Measurements from ENCODE around the gene QKI. TPM values are rescaled to one million over a fixed set of nuclear protein-coding genes. Genes with fewer than 3 reads are reported as not detected.

Gene QKI
- total and polyA plus RNA-seq, 2 of the 8 experiments (the other 6 are each of a cell fraction or from before 2014, with no cell fraction given), result 181 to 183 TPM

DNA sequence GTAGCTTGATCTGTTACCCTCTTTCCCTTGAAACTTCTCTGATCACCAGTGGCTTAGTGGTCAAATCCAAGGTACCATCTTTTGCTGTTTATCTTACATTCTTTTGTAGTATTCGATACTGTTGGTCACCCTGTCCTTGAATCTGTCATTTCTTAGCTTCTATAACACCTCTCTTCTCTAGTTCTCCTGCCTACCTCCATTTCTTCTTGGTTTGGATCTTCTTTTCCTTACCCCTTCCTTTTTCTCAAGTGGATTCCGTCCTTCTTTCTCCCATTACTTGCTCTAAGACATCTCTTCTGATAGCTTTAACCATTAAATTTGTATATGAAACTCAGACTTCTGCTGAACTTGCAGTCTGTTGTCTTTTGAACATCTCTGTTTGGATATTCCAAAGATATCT is 39.9 kb downstream of the QKI start:
- ChIA-PET CTCF (ENCODE audit: partially characterized antibody) (interaction anchor here (0.9 to 1.3 kb wide), 4 partner anchors 13 to 100 kb away, joined by 3 to 5 read pairs (median 3); no protein-coding TSS in a partner anchor), POLR2A (ENCODE audit: partially characterized antibody) (no interaction called here)
- Histone ChIP-seq H3K79me1 (ENCODE audit: low read depth, low read length) (peaks cover 3% of the 10 kb centered on the region; the same call in 1 of the 2 replicates), H3K27ac (ENCODE audit: low read depth, low read length) (no peak overlapping the region), H3K4me2 (ENCODE audit: insufficient read depth in 1 of 2, low read depth in 2 of 2, low read length in 2 of 2) (no peak overlapping the region), H2AK5ac (ENCODE audit: low read depth, low read length) (no peak overlapping the region), H3K18ac (ENCODE audit: extremely low read depth, low read length) (no peak overlapping the region), H3K14ac (ENCODE audit: insufficient read length) (no peak overlapping the region), H2BK120ac (replicated peaks; ENCODE audit: low read depth, low read length) (no peak overlapping the region), H2AFZ (ENCODE audit: low read length) (no peak overlapping the region), H2BK15ac (ENCODE audit: low read length) (no peak overlapping the region), H2BK5ac (ENCODE audit: low read depth, low read length) (no peak overlapping the region), H3K4me3 (ENCODE audit: extremely low read depth in 1 of 4, insufficient read depth in 2 of 4, low read depth in 3 of 4, low read length in 4 of 4) (no peak overlapping the region), H4K8ac (ENCODE audit: extremely low read depth, insufficient read depth, low read length) (no peak overlapping the region), H3K79me2 (ENCODE audit: control insufficient read depth in 1 of 2, insufficient read depth in 2 of 2, low read length in 2 of 2) (peaks cover 20 to 100% of the 10 kb centered on the region in 2 experiments), H3K9me3 (ENCODE audit: insufficient read depth in 2 of 2, low read depth in 1 of 2, low read length in 1 of 2) (no peaks in the 10 kb centered on the region), H3K4ac (replicated peaks; ENCODE audit: insufficient read length, low read depth, low read length) (no peak overlapping the region), H4K20me1 (replicated peaks in 1 of 2; ENCODE audit: control insufficient read depth in 1 of 2, insufficient read depth in 2 of 2, low read length in 2 of 2) (peaks cover 2 to 19% of the 10 kb centered on the region in 2 experiments), H2BK20ac (ENCODE audit: low read length) (no peak overlapping the region), H3K36me3 (ENCODE audit: control insufficient read depth in 2 of 4, insufficient read depth in 4 of 4, low read length in 3 of 4) (peaks cover 0 to 9% (median 0%) of the 10 kb centered on the region in 4 experiments; a peak in 2 of 8 replicates), H3K56ac (replicated peaks; ENCODE audit: insufficient read length, low read depth, low read length) (no peak overlapping the region), H2BK12ac (ENCODE audit: low read depth, low read length) (no peak overlapping the region), H3K27me3 (replicated peaks in 1 of 4; ENCODE audit: control insufficient read depth in 3 of 4, extremely low read depth in 1 of 4, insufficient read depth in 3 of 4, low read length in 3 of 4) (no peaks in the 10 kb centered on the region), H4K91ac (replicated peaks; ENCODE audit: insufficient read length, low read length) (no peak overlapping the region), H4K5ac (ENCODE audit: insufficient read length, low read depth, low read length) (no peak overlapping the region), H3K23me2 (ENCODE audit: low read depth, low read length) (no peaks in the 10 kb centered on the region), H3K4me1 (replicated peaks in 1 of 4; ENCODE audit: control insufficient read depth in 3 of 4, insufficient read depth in 4 of 4, low read length in 3 of 4) (peaks cover 0 to 7% (median 2%) of the 10 kb centered on the region in 4 experiments; a peak in 3 of 7 replicates), H3K23ac (ENCODE audit: insufficient read length) (no peak overlapping the region), H3K9ac (replicated peaks in 1 of 4; ENCODE audit: extremely low read depth in 1 of 4, low read depth in 3 of 4, low read length in 3 of 4) (no peak overlapping the region)
- DNase-seq (ENCODE audit: low read depth in 1 of 2, low spot score in 2 of 2) (no peak), FAIRE-seq (no peak)
- TF ChIP-seq MAFK (IDR thresholded peaks at IDR 0.05; ENCODE audit: low read depth, low read length) (no peak), TBP (IDR thresholded peaks at IDR 0.05; ENCODE audit: low read depth, low read length) (no peak), RFX5 (IDR thresholded peaks at IDR 0.05; ENCODE audit: borderline replicate concordance, low read depth, low read length) (no peak)
- TF ChIP-seq, protein P1, sequence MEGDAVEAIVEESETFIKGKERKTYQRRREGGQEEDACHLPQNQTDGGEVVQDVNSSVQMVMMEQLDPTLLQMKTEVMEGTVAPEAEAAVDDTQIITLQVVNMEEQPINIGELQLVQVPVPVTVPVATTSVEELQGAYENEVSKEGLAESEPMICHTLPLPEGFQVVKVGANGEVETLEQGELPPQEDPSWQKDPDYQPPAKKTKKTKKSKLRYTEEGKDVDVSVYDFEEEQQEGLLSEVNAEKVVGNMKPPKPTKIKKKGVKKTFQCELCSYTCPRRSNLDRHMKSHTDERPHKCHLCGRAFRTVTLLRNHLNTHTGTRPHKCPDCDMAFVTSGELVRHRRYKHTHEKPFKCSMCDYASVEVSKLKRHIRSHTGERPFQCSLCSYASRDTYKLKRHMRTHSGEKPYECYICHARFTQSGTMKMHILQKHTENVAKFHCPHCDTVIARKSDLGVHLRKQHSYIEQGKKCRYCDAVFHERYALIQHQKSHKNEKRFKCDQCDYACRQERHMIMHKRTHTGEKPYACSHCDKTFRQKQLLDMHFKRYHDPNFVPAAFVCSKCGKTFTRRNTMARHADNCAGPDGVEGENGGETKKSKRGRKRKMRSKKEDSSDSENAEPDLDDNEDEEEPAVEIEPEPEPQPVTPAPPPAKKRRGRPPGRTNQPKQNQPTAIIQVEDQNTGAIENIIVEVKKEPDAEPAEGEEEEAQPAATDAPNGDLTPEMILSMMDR (IDR thresholded peaks at IDR 0.05; ENCODE audit: control extremely low read depth in 1 of 3, insufficient read depth in 1 of 3, low read depth in 1 of 3, low read length in 3 of 3), result no peak
- 84% methylated on average over 2 of the region's 2 CpGs; no CpG with 5 or more reads in 1 of the 2 experiments for WGBS, 2 experiments (ENCODE audit: extremely low coverage in 1 of 2, insufficient coverage in 1 of 2, insufficient read length in 1 of 2, insufficient replicate concordance in 2 of 2, low coverage in 1 of 2, low lambda C conversion rate in 2 of 2, missing lambda C conversion rate in 1 of 2)
